Stimulated activated naive CD8-positive, alpha-beta T cell treated with anti-CD3 and anti-CD28 coated beads, Interleukin-15, Interleukin-2, amounts not matched to agents 100 ng/mL and 50 ng/mL, for 24 hours (primary cell): Measurements from ENCODE around the gene SNRPD3.
A peak's percentile ranks its signal among the peaks of the same experiment; 100 is the strongest.

Experiments used
- H3K27ac Mint-ChIP-seq: one replicate; pipeline ENCODE4 v1.8.0; 2021; ENCODE audit warnings: mild to moderate bottlenecking, mixed read lengths
- H3K27me3 Mint-ChIP-seq: one replicate; pipeline ENCODE4 v1.8.0; 2021; ENCODE audit warnings: mixed read lengths
- H3K36me3 Mint-ChIP-seq: one replicate; pipeline ENCODE4 v1.8.0; 2021; ENCODE audit warnings: low read depth, mixed read lengths
- H3K4me1 Mint-ChIP-seq: one replicate; pipeline ENCODE4 v1.8.0; 2021; ENCODE audit warnings: low read depth, mixed read lengths
- H3K4me3 Mint-ChIP-seq: one replicate; pipeline ENCODE4 v1.8.0; 2021; ENCODE audit warnings: mild to moderate bottlenecking, mixed read lengths
- H3K9me3 Mint-ChIP-seq: one replicate; pipeline ENCODE4 v1.8.0; 2021; ENCODE audit warnings: mixed read lengths

The SNRPD3 gene

DNA sequence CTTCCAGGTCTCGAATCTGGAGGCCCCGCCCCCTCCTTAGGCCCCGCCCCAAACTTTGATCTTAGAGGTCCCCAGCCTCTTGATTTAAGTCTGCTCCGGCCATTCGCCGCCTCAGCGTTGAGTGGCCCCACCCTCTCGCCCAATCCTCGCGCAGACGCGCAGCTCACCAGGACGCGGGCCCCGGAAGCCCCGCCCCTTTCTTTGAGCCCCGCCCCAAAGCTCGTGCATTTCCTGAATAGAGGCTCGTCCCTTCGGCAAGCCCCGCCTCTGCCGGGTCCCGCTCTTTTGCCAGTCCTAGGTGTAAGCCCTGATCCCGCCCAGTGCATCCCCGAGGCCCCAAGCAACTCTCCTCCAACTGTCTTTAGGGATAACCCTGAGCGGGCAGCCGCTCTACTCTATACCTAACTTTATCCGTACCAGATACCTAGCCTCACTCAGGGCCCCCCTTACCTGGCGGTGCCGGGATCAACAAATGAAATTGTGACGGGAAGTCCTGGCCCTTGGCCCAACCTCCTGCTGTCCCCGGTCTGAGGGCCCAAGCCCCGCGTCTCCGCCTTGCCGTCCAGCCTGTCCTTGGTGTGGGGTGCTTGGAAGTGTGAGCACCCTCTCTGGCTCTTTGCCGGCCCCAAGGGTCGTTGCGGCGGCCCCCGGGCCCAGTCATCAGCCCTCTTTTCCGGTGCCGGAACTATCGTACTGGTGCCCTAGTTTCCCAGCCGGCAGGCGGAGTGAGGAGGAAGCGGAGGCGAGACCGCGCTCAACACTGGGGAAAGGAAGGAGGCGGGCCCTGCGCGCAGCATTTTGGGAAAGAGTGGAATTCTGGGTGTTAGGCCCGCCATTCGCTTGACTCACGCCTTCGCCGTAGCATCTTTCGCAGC lies at the start of gene SNRPD3:
Gene SNRPD3 (plus strand): TSS at position 835 of the 875 bp plus-strand sequence. CDS start 1,676 bp downstream, outside the sequence.
- Mint-ChIP-seq H3K27me3 (no peaks in the 10 kb centered on the region), H3K9me3 (no peaks in the 10 kb centered on the region), H3K36me3 (peaks cover 41% of the 10 kb centered on the region), H3K4me1 (peaks cover 72% of the 10 kb centered on the region), H3K4me3 (peak within 1 kb of the TSS; percentile 99), H3K27ac (peak within 1 kb of the TSS; percentile 96)

DNA sequence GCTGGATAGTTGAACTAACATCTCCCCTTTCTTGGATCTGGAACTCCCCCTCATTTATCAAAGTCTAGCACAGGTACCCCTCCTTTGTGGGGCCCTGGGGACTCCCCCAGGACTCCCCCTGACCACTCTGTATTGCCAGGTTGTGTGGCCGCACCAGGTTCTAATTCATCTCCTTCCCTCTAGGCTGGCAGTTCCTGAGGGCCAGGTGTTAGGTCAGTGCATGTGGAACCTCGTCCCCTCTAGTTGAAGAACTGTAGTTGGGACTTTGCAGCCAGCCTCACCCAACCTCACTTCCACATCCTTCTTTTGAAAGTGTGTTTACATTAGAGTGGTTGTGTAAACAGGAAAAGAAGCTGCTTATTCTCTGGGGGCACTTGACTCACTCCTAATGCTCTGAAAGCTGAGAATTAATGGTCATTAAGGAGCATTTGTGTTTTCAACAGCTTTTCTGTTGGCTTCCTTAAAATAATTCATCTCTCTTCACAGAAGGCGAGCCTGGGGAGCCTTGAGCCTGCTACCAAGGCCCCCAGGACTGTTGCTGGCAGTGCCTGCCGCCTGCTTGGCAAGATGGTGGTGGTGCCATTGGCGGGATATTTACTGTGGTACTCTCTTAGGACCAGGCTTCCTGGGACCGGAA lies 48.9 kb upstream of the SNRPD3 start:
- Mint-ChIP-seq H3K36me3 (no peaks in the 10 kb centered on the region), H3K9me3 (no peaks in the 10 kb centered on the region), H3K27ac (no peak overlapping the region), H3K4me1 (peaks cover 32% of the 10 kb centered on the region), H3K27me3 (no peaks in the 10 kb centered on the region), H3K4me3 (no peak overlapping the region)

DNA sequence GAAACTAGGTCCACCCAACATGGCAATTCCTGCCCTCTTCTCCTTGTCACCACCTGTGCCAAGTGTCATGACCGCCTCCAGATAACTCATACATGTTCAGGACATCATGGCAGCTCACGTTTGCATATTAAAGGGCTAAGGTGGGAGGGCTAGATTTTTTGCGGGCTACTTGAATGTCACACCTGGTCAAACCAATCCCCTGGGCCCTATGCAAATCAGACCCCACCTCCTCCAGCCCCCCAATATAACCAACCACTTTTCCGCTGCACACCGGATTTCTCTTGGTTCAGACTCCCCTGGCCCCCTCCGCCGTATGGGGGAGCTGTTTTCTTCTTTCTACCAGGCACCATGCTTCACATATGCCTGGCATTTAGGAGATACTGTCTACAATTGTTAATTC lies 48.1 kb upstream of the SNRPD3 start:
- Mint-ChIP-seq H3K27me3 (no peaks in the 10 kb centered on the region), H3K9me3 (no peaks in the 10 kb centered on the region), H3K4me3 (no peak overlapping the region), H3K27ac (no peak overlapping the region), H3K36me3 (no peaks in the 10 kb centered on the region), H3K4me1 (peaks cover 38% of the 10 kb centered on the region)

DNA sequence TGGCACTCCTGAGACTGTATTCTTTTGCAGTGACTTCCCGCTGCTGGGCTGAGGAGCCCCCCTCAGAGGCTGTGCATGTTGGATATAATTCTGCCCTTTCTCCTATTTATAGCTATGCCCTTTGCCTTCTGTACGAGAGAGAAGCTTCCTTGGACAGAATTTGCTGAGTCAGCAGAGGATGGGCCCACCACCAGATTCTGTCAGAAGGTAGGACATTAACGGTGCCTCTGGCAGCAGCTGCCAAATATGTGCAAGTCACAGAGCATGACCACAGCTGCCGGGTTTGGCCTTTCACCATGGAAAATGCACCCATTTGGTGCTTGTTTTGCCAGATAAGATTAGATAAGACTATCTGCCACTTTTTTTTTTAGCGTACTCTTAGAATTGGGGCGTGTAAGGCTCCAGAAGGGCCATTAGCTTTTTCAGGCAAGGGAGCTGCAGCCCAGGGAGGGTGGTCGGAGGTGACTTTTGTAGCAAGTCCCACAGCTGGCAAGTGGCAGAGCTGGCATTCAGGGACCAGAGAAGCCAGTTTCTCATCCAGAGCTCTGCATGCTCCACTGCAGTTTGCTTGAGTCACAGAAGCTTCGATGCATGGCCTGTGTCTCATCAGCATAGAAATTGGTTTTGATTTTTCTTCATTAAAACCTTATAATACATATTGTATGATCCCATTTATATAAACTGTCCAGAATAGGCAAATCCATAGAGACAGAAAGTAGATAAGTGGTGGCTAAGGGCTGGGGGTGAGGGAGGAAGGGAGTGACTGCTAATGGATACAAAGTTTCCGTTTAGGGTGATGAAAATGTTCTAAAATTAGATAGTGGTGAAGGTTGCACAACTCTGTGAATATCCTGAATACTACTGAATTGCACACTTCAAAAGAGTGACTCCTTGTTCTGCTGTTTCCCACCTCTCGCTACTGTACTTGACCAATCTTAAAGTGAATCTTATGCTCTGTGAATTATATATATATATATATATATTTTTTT lies 44.9 kb upstream of the SNRPD3 start:
- H3K27ac Mint-ChIP-seq: peak overlapping the region; percentile 73
- H3K4me3 Mint-ChIP-seq: peak overlapping the region; percentile 4
- H3K9me3 Mint-ChIP-seq: no peaks in the 10 kb centered on the region

DNA sequence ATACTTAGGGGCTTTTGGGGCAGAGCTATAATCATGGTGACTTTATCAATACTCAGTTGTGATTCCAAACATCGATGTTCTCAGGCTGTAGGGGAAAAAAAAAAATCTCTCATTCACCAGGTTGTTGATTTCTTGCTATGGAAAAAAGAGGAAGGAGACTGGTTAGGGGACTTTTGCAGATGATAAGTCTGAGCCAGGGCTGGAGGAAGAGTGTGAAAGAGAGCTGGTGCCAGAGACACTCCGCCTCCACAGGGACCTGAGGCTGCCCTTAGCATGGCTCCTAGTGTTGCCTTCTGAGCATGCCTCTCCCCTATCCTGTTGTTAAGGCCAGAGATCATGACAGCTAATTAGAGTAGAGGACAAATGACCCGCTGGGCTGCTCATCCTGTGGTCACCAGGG lies 43.8 kb upstream of the SNRPD3 start:
- Mint-ChIP-seq H3K9me3 (no peaks in the 10 kb centered on the region), H3K27ac (peak overlapping the region; percentile 41), H3K27me3 (peaks cover 2% of the 10 kb centered on the region), H3K4me1 (peaks cover 22% of the 10 kb centered on the region), H3K4me3 (no peak overlapping the region), H3K36me3 (no peaks in the 10 kb centered on the region)

More for the DNA sequence above, 44.9 kb upstream of the SNRPD3 start:
- H3K36me3 Mint-ChIP-seq: no peaks in the 10 kb centered on the region
- H3K4me1 Mint-ChIP-seq: peaks cover 22% of the 10 kb centered on the region
- no peaks in the 10 kb centered on the region for H3K27me3 Mint-ChIP-seq

DNA sequence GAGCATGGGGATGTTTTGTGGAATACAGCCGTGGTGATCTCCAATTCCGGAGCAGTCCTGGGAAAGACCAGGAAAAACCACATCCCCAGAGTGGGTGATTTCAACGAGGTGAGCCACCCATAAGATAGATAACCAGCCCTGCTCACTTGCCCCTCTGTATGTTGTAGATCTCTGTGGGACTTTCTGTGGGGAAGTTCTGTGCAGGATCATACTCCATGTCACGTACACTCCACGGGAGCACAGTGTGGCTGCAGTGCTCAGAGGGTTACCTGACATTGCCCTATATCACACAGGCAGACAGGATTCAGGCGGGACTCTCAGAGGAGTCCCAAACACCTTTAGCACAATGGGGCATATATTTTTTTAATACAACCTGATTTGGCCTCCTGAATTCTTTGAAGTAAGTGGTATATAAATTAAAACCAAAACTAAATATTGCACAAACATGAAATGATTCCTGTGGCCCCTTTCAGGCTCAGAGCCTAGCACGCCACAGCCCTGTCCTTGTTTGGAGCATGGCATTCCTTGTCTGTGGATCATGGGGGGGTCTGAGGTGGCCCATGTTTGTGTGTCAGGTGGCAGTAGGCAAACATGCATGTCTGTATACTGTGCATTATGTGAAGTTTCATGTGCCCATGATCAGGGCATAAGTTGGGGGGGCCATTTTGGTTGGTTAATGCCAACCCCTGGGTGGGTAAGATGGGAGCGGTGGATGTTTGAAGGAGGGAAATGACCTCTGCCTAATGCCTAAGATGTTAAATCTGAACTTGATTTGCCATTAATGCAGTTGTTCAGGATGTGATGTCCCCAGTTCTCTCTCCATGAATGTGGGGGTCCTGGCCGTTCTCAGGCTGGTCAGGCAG lies 42.2 kb upstream of the SNRPD3 start:
- no peaks in the 10 kb centered on the region for H3K9me3 Mint-ChIP-seq
- H3K4me1 Mint-ChIP-seq: peaks cover 22% of the 10 kb centered on the region
- H3K4me3 Mint-ChIP-seq: no peak overlapping the region
- H3K27ac Mint-ChIP-seq: no peak overlapping the region
- H3K27me3 Mint-ChIP-seq: peaks cover 4% of the 10 kb centered on the region
- H3K36me3 Mint-ChIP-seq: no peaks in the 10 kb centered on the region

DNA sequence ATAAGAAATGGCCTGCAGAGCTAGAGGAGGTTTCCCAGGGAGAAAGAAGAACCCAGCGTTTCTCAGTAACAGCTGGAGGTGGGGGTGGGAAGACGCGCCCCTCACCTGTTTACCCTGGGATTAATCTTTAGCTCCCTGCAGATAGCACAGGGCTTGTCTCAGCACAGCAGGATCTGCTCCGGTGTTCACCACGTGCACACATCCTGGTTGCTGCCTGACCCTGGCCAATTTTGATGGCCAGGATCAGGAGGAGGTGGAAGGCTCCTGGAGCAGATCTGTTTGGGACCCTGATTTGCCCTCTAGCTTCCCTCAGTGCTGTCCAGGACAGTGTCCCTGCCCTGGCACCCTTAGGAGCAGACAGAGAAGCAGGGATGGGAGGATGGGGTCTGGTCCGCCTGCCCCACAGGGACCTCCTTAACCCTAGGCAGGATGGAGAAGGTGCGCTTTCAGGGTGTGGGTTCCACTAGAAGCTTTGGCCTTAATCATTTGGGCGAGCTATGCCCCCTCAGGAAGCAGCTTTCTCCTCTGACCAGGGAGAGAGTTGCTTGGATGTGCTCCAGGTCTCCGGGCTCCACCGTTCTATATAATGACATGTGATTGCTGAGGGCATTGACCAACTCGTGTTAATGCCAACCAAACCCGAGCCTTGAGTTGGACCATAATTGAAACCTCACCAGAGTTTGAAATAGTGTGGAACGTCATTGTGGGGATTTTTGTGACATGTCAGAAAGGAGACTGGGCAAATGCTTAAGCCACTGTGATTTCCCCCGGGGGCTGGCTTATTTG lies 41.4 kb upstream of the SNRPD3 start:
- Mint-ChIP-seq H3K4me1 (peaks cover 22% of the 10 kb centered on the region), H3K27ac (no peak overlapping the region), H3K9me3 (no peaks in the 10 kb centered on the region), H3K27me3 (peaks cover 4% of the 10 kb centered on the region), H3K36me3 (no peaks in the 10 kb centered on the region), H3K4me3 (no peak overlapping the region)

DNA sequence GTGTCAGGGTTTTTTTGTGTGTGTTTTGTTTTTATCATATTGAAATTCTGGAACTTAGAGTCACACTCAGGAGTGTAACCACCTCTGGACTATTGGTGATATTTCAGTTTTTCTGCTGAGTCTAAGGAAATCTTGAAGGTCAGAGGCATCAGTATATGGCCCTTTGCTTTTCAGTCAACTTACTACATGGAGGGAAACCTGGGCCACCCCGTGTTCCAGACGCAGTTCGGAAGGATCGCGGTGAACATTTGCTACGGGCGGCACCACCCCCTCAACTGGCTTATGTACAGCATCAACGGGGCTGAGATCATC lies 40.8 kb upstream of the SNRPD3 start:
- H3K27ac Mint-ChIP-seq: no peak overlapping the region
- peaks cover 22% of the 10 kb centered on the region for H3K4me1 Mint-ChIP-seq
- H3K36me3 Mint-ChIP-seq: no peaks in the 10 kb centered on the region
- H3K4me3 Mint-ChIP-seq: no peak overlapping the region
- H3K9me3 Mint-ChIP-seq: no peaks in the 10 kb centered on the region
- peaks cover 4% of the 10 kb centered on the region for H3K27me3 Mint-ChIP-seq

DNA sequence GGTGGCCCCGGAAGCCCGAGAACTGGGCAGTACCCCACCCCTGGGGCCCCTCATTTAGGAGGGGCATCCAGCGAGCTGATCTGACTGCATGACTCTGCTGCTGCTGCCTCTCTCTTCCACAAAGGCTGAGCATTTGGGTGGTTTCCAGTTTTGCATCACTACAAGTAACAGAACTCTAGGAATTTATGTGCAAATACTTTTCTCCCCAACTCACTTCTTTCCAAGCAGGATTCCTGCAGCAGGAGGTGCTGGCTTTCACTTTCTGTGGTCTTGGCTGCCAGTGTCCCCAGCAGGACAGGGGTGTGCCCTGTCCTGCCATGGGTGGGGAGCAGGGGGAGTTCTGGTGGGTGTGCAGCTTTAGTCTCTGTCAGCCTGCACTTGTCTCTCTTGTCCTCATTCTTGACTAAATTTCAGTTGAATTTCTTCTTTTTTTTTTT lies 39.5 kb upstream of the SNRPD3 start:
- H3K4me1 Mint-ChIP-seq: peaks cover 11% of the 10 kb centered on the region
- no peaks in the 10 kb centered on the region for H3K36me3 Mint-ChIP-seq
- H3K9me3 Mint-ChIP-seq: no peaks in the 10 kb centered on the region
- H3K27me3 Mint-ChIP-seq: peaks cover 4% of the 10 kb centered on the region
- no peak overlapping the region for H3K4me3 Mint-ChIP-seq
- no peak overlapping the region for H3K27ac Mint-ChIP-seq

DNA sequence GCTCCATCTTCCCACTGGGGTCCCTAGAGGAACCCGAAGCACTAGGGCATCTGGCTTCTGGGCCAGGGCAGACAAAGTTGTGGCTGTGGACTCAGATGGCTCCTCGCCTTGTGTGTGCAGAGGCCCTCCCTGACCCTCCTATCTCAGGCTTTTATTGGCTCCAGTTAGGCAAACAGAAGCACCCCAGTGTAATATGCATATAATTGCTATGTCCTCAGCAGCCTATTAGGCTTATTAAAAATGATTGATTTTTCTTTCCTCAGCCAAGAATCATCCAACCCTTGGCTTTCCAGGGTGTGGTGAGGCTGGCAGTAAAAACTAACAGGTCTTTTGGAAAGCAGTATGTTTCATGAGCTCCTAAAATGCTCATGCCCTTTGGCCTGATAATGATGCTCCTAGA lies 38.4 kb upstream of the SNRPD3 start:
- peaks cover 7% of the 10 kb centered on the region for H3K4me1 Mint-ChIP-seq
- no peak overlapping the region for H3K27ac Mint-ChIP-seq
- H3K9me3 Mint-ChIP-seq: no peaks in the 10 kb centered on the region
- no peak overlapping the region for H3K4me3 Mint-ChIP-seq
- no peaks in the 10 kb centered on the region for H3K36me3 Mint-ChIP-seq
- H3K27me3 Mint-ChIP-seq: peaks cover 4% of the 10 kb centered on the region

DNA sequence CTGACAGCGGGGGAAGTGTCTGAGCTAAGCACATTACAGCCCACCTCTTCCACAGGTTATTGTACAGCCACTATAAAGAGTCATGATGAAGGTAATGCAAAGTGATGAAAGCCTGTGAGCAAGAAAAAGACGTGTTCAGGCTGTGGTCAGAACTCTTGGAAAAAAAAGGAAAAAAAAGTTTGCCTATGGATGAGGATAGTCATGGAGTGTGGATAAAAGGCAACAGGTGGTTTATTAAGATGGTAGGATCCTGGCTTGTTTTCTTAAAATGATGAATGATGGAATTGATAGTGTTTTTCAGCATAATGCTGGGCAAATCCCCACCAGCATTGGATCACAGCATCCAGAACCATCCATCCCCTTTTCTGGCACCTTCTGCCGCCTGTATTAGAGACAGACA lies 37.6 kb upstream of the SNRPD3 start:
- no peaks in the 10 kb centered on the region for H3K36me3 Mint-ChIP-seq

DNA sequence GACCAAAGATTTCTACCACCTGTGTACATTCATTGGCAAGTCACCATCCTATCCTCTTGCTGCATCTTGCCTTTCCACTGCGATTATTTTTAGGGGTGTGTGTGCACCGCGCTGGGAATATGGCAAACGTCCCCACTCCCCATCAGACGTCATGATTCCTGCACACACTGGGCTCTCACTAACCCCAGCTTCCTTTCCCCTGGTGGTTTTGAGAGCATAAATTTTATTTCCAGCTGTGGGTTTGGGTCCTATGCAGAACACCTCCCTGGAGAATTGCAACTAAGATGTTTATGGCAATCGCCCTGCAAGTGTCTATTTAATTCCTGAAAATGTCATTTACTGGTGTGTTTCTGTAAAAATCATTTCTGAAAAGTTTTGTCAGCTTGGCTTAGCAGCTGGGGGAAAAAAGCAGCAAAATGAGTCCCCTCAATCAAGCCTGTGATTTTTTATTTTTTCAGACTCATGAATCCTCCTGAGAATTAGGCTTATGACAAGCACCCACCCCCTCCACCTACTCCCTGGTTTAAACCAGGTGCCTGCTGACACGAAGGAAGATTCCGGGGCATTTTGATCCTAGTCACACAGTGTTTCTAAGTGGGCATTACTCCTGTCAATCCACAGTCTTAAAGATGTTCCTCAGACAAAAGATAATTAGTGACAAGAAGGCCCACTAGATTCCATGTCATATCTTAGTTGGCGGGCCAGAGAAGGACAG lies 36.9 kb upstream of the SNRPD3 start:
- Mint-ChIP-seq H3K27ac (no peak overlapping the region), H3K9me3 (no peaks in the 10 kb centered on the region), H3K4me1 (peaks cover 4% of the 10 kb centered on the region)

More for the DNA sequence above, 37.6 kb upstream of the SNRPD3 start:
- peaks cover 4% of the 10 kb centered on the region for H3K4me1 Mint-ChIP-seq
- H3K4me3 Mint-ChIP-seq: no peak overlapping the region
- H3K9me3 Mint-ChIP-seq: no peaks in the 10 kb centered on the region
- H3K27me3 Mint-ChIP-seq: peaks cover 4% of the 10 kb centered on the region
- H3K27ac Mint-ChIP-seq: no peak overlapping the region

DNA sequence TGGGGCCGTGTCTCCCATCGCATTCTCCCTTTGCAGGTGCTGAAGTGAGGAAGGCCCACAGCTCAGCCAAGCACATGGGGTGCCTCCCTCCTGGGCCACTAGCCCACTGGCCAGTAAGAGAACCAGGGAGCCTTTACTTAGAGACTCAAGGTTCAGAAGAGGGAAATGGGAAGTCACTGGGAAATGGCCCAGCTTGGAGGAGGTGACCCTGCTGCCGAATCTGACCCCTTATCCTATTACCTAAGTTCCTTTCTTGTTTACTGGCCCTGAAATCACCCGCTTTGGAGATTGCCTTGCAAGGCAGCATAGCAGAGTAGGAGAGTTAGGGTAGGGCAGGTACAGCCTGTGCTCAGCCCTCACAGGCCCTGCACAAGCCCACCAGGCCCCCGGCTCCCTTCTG lies 36.3 kb upstream of the SNRPD3 start:
- Mint-ChIP-seq H3K4me1 (peaks cover 4% of the 10 kb centered on the region), H3K9me3 (no peaks in the 10 kb centered on the region), H3K27ac (no peak overlapping the region), H3K36me3 (no peaks in the 10 kb centered on the region), H3K4me3 (no peak overlapping the region), H3K27me3 (peaks cover 4% of the 10 kb centered on the region)

More for the DNA sequence above, 36.9 kb upstream of the SNRPD3 start:
- no peak overlapping the region for H3K4me3 Mint-ChIP-seq
- peaks cover 4% of the 10 kb centered on the region for H3K27me3 Mint-ChIP-seq
- no peaks in the 10 kb centered on the region for H3K36me3 Mint-ChIP-seq
